Breast epithelium (tissue), 4 donors: ENCODE results near the gene SPATA24. TPM values are rescaled to one million over a fixed set of nuclear protein-coding genes. Genes with fewer than 3 reads are reported as not detected.

Experiments used
- DNase-seq, 2 donors: peaks; one replicate each; pipeline ENCODE4 v3.0.0-alpha.2; 2019; ENCODE audit warnings: low spot score in 2 of 2
- H3K27ac ChIP-seq, 2 donors: fragments of 200-600 bp; sonication (generic) in 1 of 2; one replicate each; pipeline ENCODE4 v1.5.1; 2016 to 2019; ENCODE audit warnings: mild to moderate bottlenecking in 1 of 2
- H3K27me3 ChIP-seq, 2 donors: fragments of 200-600 bp; sonication (generic) in 1 of 2; one replicate each; pipeline versions ENCODE4 v1.5.1 to v1.6.0; 2017 to 2019; ENCODE audit warnings: control low read depth in 1 of 2, mild to moderate bottlenecking in 1 of 2
- H3K36me3 ChIP-seq: fragments of 200-600 bp; one replicate; pipeline ENCODE4 v1.5.1; 2019
- H3K4me1 ChIP-seq, 2 donors: fragments of 200-600 bp; sonication (generic); one replicate each; pipeline ENCODE4 v1.5.1; 2016 to 2019; ENCODE audit warnings: control low read depth in 1 of 2
- H3K4me3 ChIP-seq, 3 donors: fragments of 200-600 bp; sonication (generic); 1 replicate in 2 of 3; 2 replicates in 1 of 3; pipeline ENCODE4 v1.5.1; 2016 to 2019; ENCODE audit warnings: mild to moderate bottlenecking in 3 of 3, moderate library complexity in 2 of 3
- H3K9me3 ChIP-seq, 2 donors: fragments of 200-600 bp; sonication (generic) in 1 of 2; one replicate each; pipeline ENCODE4 v1.5.1; 2016 to 2019; ENCODE audit warnings: control low read depth in 1 of 2
- POLR2A ChIP-seq: fragments of 450-650 bp; IDR thresholded peaks from one replicate; pipeline ENCODE4 v1.6.1; 2016; ENCODE audit warnings: antibody characterized with exemption, mild to moderate bottlenecking, moderate library complexity
- POLR2AphosphoS5 ChIP-seq, 3 donors: sonication (generic); formaldehyde crosslinking; IDR thresholded peaks; one replicate each; pipeline ENCODE4 v1.6.1; 2017; ENCODE audit warnings: antibody characterized with exemption in 3 of 3
- intact Hi-C: fragments of 100-400 bp; cut with DNase I; formaldehyde crosslinking; loops from one replicate; pipeline ENCODE4 v1.15.1; 2023; ENCODE audit warnings: low total_unique reads
- total RNA-seq, 3 donors: library from RNA; depleted of rRNA; stranded (reverse); fragments of >200 nt; gene quantifications; one replicate each; pipeline ENCODE4 v1.1.0, GENCODE V29; 2016
- TF ChIP-seq, protein P1 (sequence below), 3 donors: fragments of 450-650 bp; IDR thresholded peaks; one replicate each; pipeline ENCODE4 v1.5.1; 2016 to 2017; ENCODE audit warnings: antibody characterized with exemption in 3 of 3, mild to moderate bottlenecking in 3 of 3, moderate library complexity in 3 of 3

SPATA24 gene
- total RNA-seq, 3 donors from 2014 or later = 0.98 to 2.4 (median 2.2) TPM

- Histone ChIP-seq H3K9me3 (no peaks in the 10 kb centered on the region), H3K4me1 (no peaks in the 10 kb centered on the region), H3K4me3 (no peak overlapping the region), H3K27me3 (no peaks in the 10 kb centered on the region), H3K27ac (no peak overlapping the region), H3K36me3 (no peaks in the 10 kb centered on the region)
- intact Hi-C loops = no loop called here
- DNase-seq = no peak
- TF ChIP-seq, protein P1, sequence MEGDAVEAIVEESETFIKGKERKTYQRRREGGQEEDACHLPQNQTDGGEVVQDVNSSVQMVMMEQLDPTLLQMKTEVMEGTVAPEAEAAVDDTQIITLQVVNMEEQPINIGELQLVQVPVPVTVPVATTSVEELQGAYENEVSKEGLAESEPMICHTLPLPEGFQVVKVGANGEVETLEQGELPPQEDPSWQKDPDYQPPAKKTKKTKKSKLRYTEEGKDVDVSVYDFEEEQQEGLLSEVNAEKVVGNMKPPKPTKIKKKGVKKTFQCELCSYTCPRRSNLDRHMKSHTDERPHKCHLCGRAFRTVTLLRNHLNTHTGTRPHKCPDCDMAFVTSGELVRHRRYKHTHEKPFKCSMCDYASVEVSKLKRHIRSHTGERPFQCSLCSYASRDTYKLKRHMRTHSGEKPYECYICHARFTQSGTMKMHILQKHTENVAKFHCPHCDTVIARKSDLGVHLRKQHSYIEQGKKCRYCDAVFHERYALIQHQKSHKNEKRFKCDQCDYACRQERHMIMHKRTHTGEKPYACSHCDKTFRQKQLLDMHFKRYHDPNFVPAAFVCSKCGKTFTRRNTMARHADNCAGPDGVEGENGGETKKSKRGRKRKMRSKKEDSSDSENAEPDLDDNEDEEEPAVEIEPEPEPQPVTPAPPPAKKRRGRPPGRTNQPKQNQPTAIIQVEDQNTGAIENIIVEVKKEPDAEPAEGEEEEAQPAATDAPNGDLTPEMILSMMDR (IDR thresholded peaks at IDR 0.05) = peak; percentile 61 to 82 (median 79)
- no peak for TF ChIP-seq POLR2AphosphoS5 (IDR thresholded peaks at IDR 0.05)
- no peak for TF ChIP-seq POLR2A
Measured at GRCh38 chr5:139422307-139422893, 18.5 kb upstream of the SPATA24 start.

GRCh38 chr5:139419226-139420192 is 15.6 kb upstream of the SPATA24 start:
- H3K4me3 ChIP-seq = no peak overlapping the region
- H3K36me3 ChIP-seq = no peaks in the 10 kb centered on the region
- TF ChIP-seq POLR2AphosphoS5 (IDR thresholded peaks at IDR 0.05) (no peak), POLR2A (no peak)
- TF ChIP-seq, protein P1 (IDR thresholded peaks at IDR 0.05) = no peak
- no peak for DNase-seq
- peaks cover 4 to 11% of the 10 kb centered on the region in 2 donors for H3K4me1 ChIP-seq
- intact Hi-C loops = loop anchor here (5.0 kb wide), 1 partner anchor 98 kb away; no protein-coding TSS in a partner anchor
- H3K27ac ChIP-seq = peak overlapping the region in 1 of 2 donors; percentile 32
- no peaks in the 10 kb centered on the region for H3K27me3 ChIP-seq
- H3K9me3 ChIP-seq = no peaks in the 10 kb centered on the region

- Histone ChIP-seq H3K36me3 (no peaks in the 10 kb centered on the region), H3K4me3 (no peak overlapping the region), H3K9me3 (no peaks in the 10 kb centered on the region), H3K27me3 (no peaks in the 10 kb centered on the region), H3K27ac (peak overlapping the region in 1 of 2 donors; percentile 23), H3K4me1 (peaks cover 4 to 12% of the 10 kb centered on the region in 2 donors)
- TF ChIP-seq, protein P1 (IDR thresholded peaks at IDR 0.05) = no peak
- TF ChIP-seq POLR2AphosphoS5 (IDR thresholded peaks at IDR 0.05) (no peak), POLR2A (no peak)
- no peak for DNase-seq
- intact Hi-C loops = loop anchor here (5.0 kb wide), 1 partner anchor 99 kb away; no protein-coding TSS in a partner anchor
Measured at GRCh38 chr5:139418793-139419192, 14.9 kb upstream of the SPATA24 start.

GRCh38 chr5:139417214-139417613 is 13.3 kb upstream of the SPATA24 start:
- TF ChIP-seq, protein P1 (IDR thresholded peaks at IDR 0.05) = no peak
- TF ChIP-seq POLR2A (no peak), POLR2AphosphoS5 (IDR thresholded peaks at IDR 0.05) (no peak)
- intact Hi-C loops = loop anchor here (5.0 kb wide), 1 partner anchor 100 kb away; no protein-coding TSS in a partner anchor

More at GRCh38 chr5:139417214-139417613, 13.3 kb upstream of the SPATA24 start:
- H3K4me1 ChIP-seq = peaks cover 4 to 12% of the 10 kb centered on the region in 2 donors
- H3K27me3 ChIP-seq = no peaks in the 10 kb centered on the region
- no peak overlapping the region for H3K27ac ChIP-seq
- no peaks in the 10 kb centered on the region for H3K9me3 ChIP-seq
- H3K36me3 ChIP-seq = no peaks in the 10 kb centered on the region
- DNase-seq = no peak
- H3K4me3 ChIP-seq = no peak overlapping the region
